OCI-LY7 (cell line): Measurements from ENCODE around the gene YBX1.

Source experiments
- EZH2phosphoT487 ChIP-seq: fragments of 200-600 bp; sonication (generic); IDR thresholded peaks from 2 replicates; pipeline ENCODE4 v1.6.1; 2018; ENCODE audit warnings: low read depth, borderline replicate concordance, mild to moderate bottlenecking, mixed run types, antibody characterized with exemption, low read length, moderate library complexity, mixed read lengths
- TF ChIP-seq, protein P1 (sequence below): fragments of 200-600 bp; sonication (generic); conservative IDR thresholded peaks from 2 replicates; pipeline ENCODE4 v1.5.1; 2014; ENCODE audit warnings: mild to moderate bottlenecking, antibody characterized with exemption, low read length, moderate library complexity, mixed read lengths

DNA sequence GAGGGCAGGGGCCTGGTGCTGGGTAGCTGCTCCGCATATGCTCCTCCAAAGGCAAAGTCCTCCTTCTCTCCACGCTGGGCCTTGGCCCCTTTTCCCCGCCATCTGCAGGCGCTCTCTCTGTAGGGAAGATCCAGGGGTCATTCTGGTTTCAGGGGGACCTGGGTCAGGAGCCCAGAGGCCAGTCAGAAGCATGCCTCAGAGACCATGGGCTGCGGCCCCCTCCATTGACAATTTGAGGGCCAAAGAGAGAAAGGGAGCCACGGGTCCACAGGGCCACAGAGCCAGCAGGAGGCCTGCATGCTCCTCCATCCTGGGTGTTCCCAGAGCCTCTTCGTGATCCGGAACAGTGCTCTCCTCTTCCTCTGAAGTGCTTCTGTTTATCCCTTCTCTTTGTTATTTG is 59.9 kb downstream of the YBX1 start:
- TF ChIP-seq, protein P1, sequence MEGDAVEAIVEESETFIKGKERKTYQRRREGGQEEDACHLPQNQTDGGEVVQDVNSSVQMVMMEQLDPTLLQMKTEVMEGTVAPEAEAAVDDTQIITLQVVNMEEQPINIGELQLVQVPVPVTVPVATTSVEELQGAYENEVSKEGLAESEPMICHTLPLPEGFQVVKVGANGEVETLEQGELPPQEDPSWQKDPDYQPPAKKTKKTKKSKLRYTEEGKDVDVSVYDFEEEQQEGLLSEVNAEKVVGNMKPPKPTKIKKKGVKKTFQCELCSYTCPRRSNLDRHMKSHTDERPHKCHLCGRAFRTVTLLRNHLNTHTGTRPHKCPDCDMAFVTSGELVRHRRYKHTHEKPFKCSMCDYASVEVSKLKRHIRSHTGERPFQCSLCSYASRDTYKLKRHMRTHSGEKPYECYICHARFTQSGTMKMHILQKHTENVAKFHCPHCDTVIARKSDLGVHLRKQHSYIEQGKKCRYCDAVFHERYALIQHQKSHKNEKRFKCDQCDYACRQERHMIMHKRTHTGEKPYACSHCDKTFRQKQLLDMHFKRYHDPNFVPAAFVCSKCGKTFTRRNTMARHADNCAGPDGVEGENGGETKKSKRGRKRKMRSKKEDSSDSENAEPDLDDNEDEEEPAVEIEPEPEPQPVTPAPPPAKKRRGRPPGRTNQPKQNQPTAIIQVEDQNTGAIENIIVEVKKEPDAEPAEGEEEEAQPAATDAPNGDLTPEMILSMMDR: no peak
- no peak for TF ChIP-seq EZH2phosphoT487
